ENCODE data around the gene LATS2.

Gene LATS2

GRCh38 chr13:21101865-21102576 is 40.6 kb upstream of the LATS2 start:
- H3K27me3 ChIP-seq (ENCODE audit: insufficient read depth, low read length), result no peaks in the 10 kb centered on the region
- H3K9me3 ChIP-seq (ENCODE audit: insufficient read depth, low read depth, low read length), result peaks cover 6% of the 10 kb centered on the region
- no peak overlapping the region for H2BK5ac ChIP-seq (ENCODE audit: low read depth, low read length, poor library complexity)
- no peak overlapping the region for H3K23ac ChIP-seq (ENCODE audit: low read length)
- H3K79me2 ChIP-seq (ENCODE audit: control insufficient read depth, insufficient read depth, low read length, poor library complexity), result no peaks in the 10 kb centered on the region
- no peak overlapping the region for H2BK12ac ChIP-seq (ENCODE audit: low read length)
- no peaks in the 10 kb centered on the region for H3K4me1 ChIP-seq (ENCODE audit: control insufficient read depth in 1 of 2, insufficient read depth in 2 of 2, low read length in 2 of 2)
- H3K14ac ChIP-seq (ENCODE audit: low read length), result no peak overlapping the region
- H3K18ac ChIP-seq (ENCODE audit: low read length), result no peak overlapping the region
- H3K4me3 ChIP-seq (ENCODE audit: low read depth, low read length), result no peak overlapping the region
- no peak overlapping the region for H4K8ac ChIP-seq (ENCODE audit: low read depth, low read length)
- no peak overlapping the region for H2BK120ac ChIP-seq (ENCODE audit: insufficient read depth, low read length, poor library complexity)
- DNase-seq, result no peak
- H4K12ac ChIP-seq (ENCODE audit: low read depth, low read length), result no peak overlapping the region
- no peak overlapping the region for H2AK5ac ChIP-seq (ENCODE audit: low read length)
- H3K36me3 ChIP-seq (ENCODE audit: control insufficient read depth in 1 of 2, insufficient read depth in 2 of 2, low read length in 2 of 2), result no peaks in the 10 kb centered on the region
- no CpG with 5 or more reads among the region's 12 CpGs for WGBS (ENCODE audit: extremely low coverage, insufficient coverage, insufficient read length)
- no peak overlapping the region for H2AFZ ChIP-seq (ENCODE audit: insufficient read depth, low read length, poor library complexity)
- no peak overlapping the region for H3K4me2 ChIP-seq (ENCODE audit: low read length)
- no peak overlapping the region for H3K27ac ChIP-seq (ENCODE audit: low read depth, low read length)
- H3K79me1 ChIP-seq (ENCODE audit: low read length), result no peaks in the 10 kb centered on the region
- H3K9ac ChIP-seq (ENCODE audit: low read length), result no peak overlapping the region
- H4K91ac ChIP-seq (ENCODE audit: low read depth, low read length), result no peak overlapping the region
- H3K4ac ChIP-seq (ENCODE audit: low read depth, low read length), result no peak overlapping the region

- WGBS (ENCODE audit: extremely low coverage, insufficient coverage, insufficient read length), result no CpG with 5 or more reads among the region's 12 CpGs
- Histone ChIP-seq H4K12ac (ENCODE audit: low read depth, low read length) (no peak overlapping the region), H3K79me1 (ENCODE audit: low read length) (no peaks in the 10 kb centered on the region), H2AFZ (ENCODE audit: insufficient read depth, low read length, poor library complexity) (no peak overlapping the region), H3K4me2 (ENCODE audit: low read length) (no peak overlapping the region), H3K9ac (ENCODE audit: low read length) (no peak overlapping the region), H3K23ac (ENCODE audit: low read length) (no peak overlapping the region), H2BK120ac (ENCODE audit: insufficient read depth, low read length, poor library complexity) (no peak overlapping the region), H4K8ac (ENCODE audit: low read depth, low read length) (no peak overlapping the region), H3K79me2 (ENCODE audit: control insufficient read depth, insufficient read depth, low read length, poor library complexity) (no peaks in the 10 kb centered on the region), H4K91ac (ENCODE audit: low read depth, low read length) (no peak overlapping the region), H2BK5ac (ENCODE audit: low read depth, low read length, poor library complexity) (no peak overlapping the region), H3K27me3 (ENCODE audit: insufficient read depth, low read length) (no peaks in the 10 kb centered on the region), H3K4me1 (ENCODE audit: control insufficient read depth in 1 of 2, insufficient read depth in 2 of 2, low read length in 2 of 2) (no peaks in the 10 kb centered on the region), H2AK5ac (ENCODE audit: low read length) (no peak overlapping the region), H2BK12ac (ENCODE audit: low read length) (no peak overlapping the region), H3K36me3 (ENCODE audit: control insufficient read depth in 1 of 2, insufficient read depth in 2 of 2, low read length in 2 of 2) (no peaks in the 10 kb centered on the region), H3K18ac (ENCODE audit: low read length) (no peak overlapping the region), H3K9me3 (ENCODE audit: insufficient read depth, low read depth, low read length) (peaks cover 6% of the 10 kb centered on the region), H3K14ac (ENCODE audit: low read length) (no peak overlapping the region), H3K4me3 (ENCODE audit: low read depth, low read length) (no peak overlapping the region), H3K27ac (ENCODE audit: low read depth, low read length) (no peak overlapping the region), H3K4ac (ENCODE audit: low read depth, low read length) (no peak overlapping the region)
- DNase-seq, result no peak
Measured at GRCh38 chr13:21100994-21101757, 39.8 kb upstream of the LATS2 start.

GRCh38 chr13:21100211-21100610 is 38.8 kb upstream of the LATS2 start:
- no CpG with 5 or more reads among the region's 7 CpGs for WGBS (ENCODE audit: extremely low coverage, insufficient coverage, insufficient read length)
- no peak overlapping the region for H3K18ac ChIP-seq (ENCODE audit: low read length)
- H3K79me2 ChIP-seq (ENCODE audit: control insufficient read depth, insufficient read depth, low read length, poor library complexity), result no peaks in the 10 kb centered on the region
- no peak overlapping the region for H2BK120ac ChIP-seq (ENCODE audit: insufficient read depth, low read length, poor library complexity)
- H3K9ac ChIP-seq (ENCODE audit: low read length), result no peak overlapping the region
- no peaks in the 10 kb centered on the region for H3K27me3 ChIP-seq (ENCODE audit: insufficient read depth, low read length)
- H3K14ac ChIP-seq (ENCODE audit: low read length), result no peak overlapping the region
- no peak overlapping the region for H2BK5ac ChIP-seq (ENCODE audit: low read depth, low read length, poor library complexity)
- no peak overlapping the region for H3K4me2 ChIP-seq (ENCODE audit: low read length)
- no peak overlapping the region for H3K4ac ChIP-seq (ENCODE audit: low read depth, low read length)
- no peak overlapping the region for H3K4me3 ChIP-seq (ENCODE audit: low read depth, low read length)
- H3K36me3 ChIP-seq (ENCODE audit: control insufficient read depth in 1 of 2, insufficient read depth in 2 of 2, low read length in 2 of 2), result no peaks in the 10 kb centered on the region
- H2AK5ac ChIP-seq (ENCODE audit: low read length), result no peak overlapping the region
- no peak for DNase-seq
- no peak overlapping the region for H4K91ac ChIP-seq (ENCODE audit: low read depth, low read length)
- no peak overlapping the region for H2AFZ ChIP-seq (ENCODE audit: insufficient read depth, low read length, poor library complexity)
- H3K23ac ChIP-seq (ENCODE audit: low read length), result no peak overlapping the region
- H2BK12ac ChIP-seq (ENCODE audit: low read length), result no peak overlapping the region
- no peak overlapping the region for H4K12ac ChIP-seq (ENCODE audit: low read depth, low read length)
- H3K79me1 ChIP-seq (ENCODE audit: low read length), result no peaks in the 10 kb centered on the region
- no peak overlapping the region for H4K8ac ChIP-seq (ENCODE audit: low read depth, low read length)
- H3K9me3 ChIP-seq (ENCODE audit: insufficient read depth, low read depth, low read length), result peaks cover 6% of the 10 kb centered on the region
- H3K4me1 ChIP-seq (ENCODE audit: control insufficient read depth in 1 of 2, insufficient read depth in 2 of 2, low read length in 2 of 2), result no peaks in the 10 kb centered on the region
- H3K27ac ChIP-seq (ENCODE audit: low read depth, low read length), result no peak overlapping the region

- no peak overlapping the region for H2BK12ac ChIP-seq (ENCODE audit: low read length)
- no peak overlapping the region for H3K14ac ChIP-seq (ENCODE audit: low read length)
- no peak overlapping the region for H2AFZ ChIP-seq (ENCODE audit: insufficient read depth, low read length, poor library complexity)
- no peak overlapping the region for H3K9ac ChIP-seq (ENCODE audit: low read length)
- H3K79me2 ChIP-seq (ENCODE audit: control insufficient read depth, insufficient read depth, low read length, poor library complexity), result no peaks in the 10 kb centered on the region
- no peaks in the 10 kb centered on the region for H3K79me1 ChIP-seq (ENCODE audit: low read length)
- H3K4me1 ChIP-seq (ENCODE audit: control insufficient read depth in 1 of 2, insufficient read depth in 2 of 2, low read length in 2 of 2), result no peaks in the 10 kb centered on the region
- no peak overlapping the region for H3K4me2 ChIP-seq (ENCODE audit: low read length)
- no peak overlapping the region for H2AK5ac ChIP-seq (ENCODE audit: low read length)
- no CpG with 5 or more reads among the region's 1 CpG for WGBS (ENCODE audit: extremely low coverage, insufficient coverage, insufficient read length)
- H3K18ac ChIP-seq (ENCODE audit: low read length), result no peak overlapping the region
- no peak overlapping the region for H4K8ac ChIP-seq (ENCODE audit: low read depth, low read length)
- H3K4me3 ChIP-seq (ENCODE audit: low read depth, low read length), result no peak overlapping the region
- no peak overlapping the region for H2BK5ac ChIP-seq (ENCODE audit: low read depth, low read length, poor library complexity)
- H3K9me3 ChIP-seq (ENCODE audit: insufficient read depth, low read depth, low read length), result no peaks in the 10 kb centered on the region
- H3K36me3 ChIP-seq (ENCODE audit: control insufficient read depth in 1 of 2, insufficient read depth in 2 of 2, low read length in 2 of 2), result no peaks in the 10 kb centered on the region
- no peak overlapping the region for H3K4ac ChIP-seq (ENCODE audit: low read depth, low read length)
- no peak overlapping the region for H4K12ac ChIP-seq (ENCODE audit: low read depth, low read length)
- no peak overlapping the region for H3K27ac ChIP-seq (ENCODE audit: low read depth, low read length)
- no peaks in the 10 kb centered on the region for H3K27me3 ChIP-seq (ENCODE audit: insufficient read depth, low read length)
- no peak for DNase-seq
- no peak overlapping the region for H4K91ac ChIP-seq (ENCODE audit: low read depth, low read length)
- H3K23ac ChIP-seq (ENCODE audit: low read length), result no peak overlapping the region
- no peak overlapping the region for H2BK120ac ChIP-seq (ENCODE audit: insufficient read depth, low read length, poor library complexity)
Measured at GRCh38 chr13:21095311-21095710, 33.9 kb upstream of the LATS2 start.

Measured in trophoblast cell (in vitro differentiated cells and primary cell).